K562 (cell line): ENCODE results near the gene KCNJ10.

Experiments
- CTCF ChIP-seq, 3 experiments: IDR thresholded peaks in 2 of 3; conservative IDR thresholded peaks in 1 of 3; 2 replicates each; pipeline ENCODE4 v1.5.1; 2011 to 2012; ENCODE audit warnings: low read length in 3 of 3, mild to moderate bottlenecking in 3 of 3, control low read depth in 2 of 3, improper control_type of control experiment in 1 of 3, inconsistent platforms in 1 of 3, low read depth in 1 of 3, mixed read lengths in 1 of 3, moderate library complexity in 1 of 3; ENCODE audit not compliant: insufficient read depth in 2 of 3
- EZH2 ChIP-seq: IDR thresholded peaks from 2 replicates; pipeline ENCODE4 v1.6.1; 2012; ENCODE audit warnings: low read depth, mild to moderate bottlenecking, inconsistent platforms, low read length, borderline replicate concordance
- SMARCE1 ChIP-seq: fragments of 450-650 bp; IDR thresholded peaks from 2 replicates; pipeline ENCODE4 v1.7.1; 2016; ENCODE audit warnings: mild to moderate bottlenecking
- ZBTB26 ChIP-seq: fragments of 450-650 bp; formaldehyde crosslinking; IDR thresholded peaks from 2 replicates; pipeline ENCODE4 v1.4.0; 2022; ENCODE audit warnings: missing genetic modification characterization

- no peak for TF ChIP-seq SMARCE1
- TF ChIP-seq ZBTB26 (CRISPR knock-in tag): no peak
- no peak for TF ChIP-seq EZH2
- no peak for TF ChIP-seq CTCF (IDR thresholded peaks at IDR 0.05 in 2 of 3, conservative IDR thresholded peaks at IDR 0.05 in 1 of 3; ENCODE audit: insufficient read depth in 2 of 3, low read depth in 1 of 3, low read length in 3 of 3)
Measured at GRCh38 chr1:160049101-160049500, 20.9 kb downstream of the KCNJ10 start.
